Measurements from ENCODE around the gene MRPS7.

The MRPS7 gene

DNA sequence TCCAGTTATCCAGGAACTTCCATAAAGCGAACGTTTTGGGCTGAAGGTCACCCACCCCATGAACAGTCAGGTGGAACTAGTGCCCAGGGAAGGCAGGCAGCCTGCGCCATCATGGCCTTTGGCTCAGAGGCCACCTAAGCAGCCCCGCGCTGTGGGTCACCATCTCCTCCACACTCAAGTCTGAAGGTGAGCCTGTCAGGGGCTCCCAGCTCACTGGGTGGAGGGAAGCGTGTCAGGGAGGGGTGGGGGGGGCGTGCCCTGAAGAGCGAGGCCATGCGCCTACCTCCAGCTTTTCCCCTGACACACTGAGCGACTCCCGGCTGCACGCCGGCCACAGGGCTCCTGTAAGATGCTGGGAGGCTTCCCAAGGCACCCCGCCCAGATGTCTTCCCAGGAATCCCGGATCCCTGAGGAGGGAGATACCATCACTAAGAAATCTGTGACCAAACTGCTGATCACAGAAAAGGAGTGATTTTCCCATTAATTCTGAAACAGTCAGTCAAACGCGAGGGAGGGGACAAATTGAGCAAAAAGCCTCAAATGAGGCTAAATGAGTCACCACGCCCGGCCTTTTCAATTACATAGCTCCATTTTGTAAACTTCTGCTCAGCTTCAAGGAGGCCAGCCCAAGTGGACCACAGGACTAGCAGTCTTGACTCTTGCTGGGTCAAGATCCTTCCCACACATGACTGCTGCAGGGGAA lies 54.0 kb downstream of the MRPS7 start:
- DNase-seq, result no peak

All from activated T-cell treated with anti-CD3 and anti-CD28 coated beads, Interleukin-2, amount 50 U/mL, for 1 hour (primary cell).